Ecto neural progenitor cell (in vitro differentiated cells): ENCODE results near the gene RNF212.
A peak's percentile ranks its signal among the peaks of the same experiment; 100 is the strongest.

Experiments used
- DNase-seq: peaks from one replicate; pipeline ENCODE4 v3.0.0-alpha.2; 2018; ENCODE audit warnings: low spot score

The RNF212 gene

DNA sequence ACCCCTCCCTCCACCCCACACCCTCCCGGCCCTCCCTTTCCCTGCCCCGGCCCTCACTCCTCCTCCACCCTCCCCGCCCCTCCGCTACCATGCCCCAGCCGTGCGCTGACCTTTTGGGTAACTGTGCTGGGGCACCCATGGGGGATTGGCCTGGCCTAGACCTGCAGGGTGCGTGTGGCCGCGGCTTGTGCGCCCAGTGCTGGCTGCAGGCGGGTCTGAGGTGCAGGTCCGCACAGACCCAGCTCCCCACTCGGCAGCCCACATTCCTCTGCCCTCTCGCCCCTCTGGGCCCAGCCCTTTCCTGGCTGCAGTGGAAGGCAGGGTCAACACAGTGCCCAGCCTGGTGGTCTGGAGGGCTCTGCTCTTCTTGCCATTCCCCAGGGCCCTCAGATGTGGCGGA lies 77.3 kb downstream of the RNF212 start:
- DNase-seq: no peak

DNA sequence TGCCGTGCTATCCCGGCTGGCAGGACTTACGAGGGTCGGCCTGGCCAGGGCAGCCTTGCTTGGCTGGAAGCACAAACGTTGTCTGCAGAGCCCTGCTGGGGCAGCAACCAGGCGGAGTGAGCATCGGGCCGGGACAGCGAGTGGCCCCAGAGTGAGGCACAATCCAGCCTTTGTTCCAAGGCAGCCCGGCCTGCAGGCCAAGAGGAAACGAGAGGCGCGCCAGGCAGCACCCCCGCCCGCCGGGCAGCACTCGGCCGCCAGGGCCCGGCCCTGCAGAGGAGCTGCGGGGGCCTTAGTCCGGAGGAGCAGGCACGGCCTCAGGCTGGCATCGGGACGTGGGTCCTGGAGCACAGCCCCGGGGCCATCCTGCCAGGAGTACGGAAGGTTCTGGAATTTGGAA lies 77.9 kb downstream of the RNF212 start:
- peak; percentile 62 for DNase-seq

DNA sequence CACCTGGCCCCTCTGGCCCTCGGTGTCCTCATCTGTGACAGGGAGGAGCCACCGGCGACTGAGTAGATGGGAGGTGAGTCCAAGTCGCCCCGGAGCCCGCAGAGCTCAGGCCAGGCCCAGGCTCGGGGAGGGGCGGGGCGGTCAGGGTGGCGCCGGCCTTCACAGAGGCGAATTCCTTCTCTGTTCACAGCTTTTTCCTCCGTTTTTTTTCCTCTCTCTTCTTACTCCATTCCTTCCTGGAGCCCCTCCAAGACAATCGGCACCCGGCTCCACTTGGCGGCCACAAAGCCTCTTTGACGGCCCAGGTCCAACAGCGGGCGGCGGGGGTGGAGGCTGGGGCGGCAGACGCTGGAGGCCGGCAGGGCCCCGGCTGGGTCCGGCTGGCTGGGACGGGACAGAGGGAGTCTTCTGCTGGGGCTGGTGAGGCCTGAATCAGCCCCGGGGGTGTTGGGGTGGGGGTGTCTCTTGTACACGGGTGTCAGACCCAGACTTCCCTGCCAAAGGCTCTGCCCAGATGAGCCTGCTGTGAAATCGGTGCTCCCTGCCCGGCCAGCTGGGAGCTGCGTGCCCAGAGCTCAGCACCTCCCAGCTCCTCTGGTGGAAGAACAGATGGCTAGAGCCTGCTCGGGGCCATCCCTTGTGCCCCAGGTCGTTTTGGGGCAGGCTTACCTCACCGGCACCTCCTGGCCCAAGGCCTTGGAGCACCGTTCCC lies 79.4 kb downstream of the RNF212 start:
- no peak for DNase-seq

DNA sequence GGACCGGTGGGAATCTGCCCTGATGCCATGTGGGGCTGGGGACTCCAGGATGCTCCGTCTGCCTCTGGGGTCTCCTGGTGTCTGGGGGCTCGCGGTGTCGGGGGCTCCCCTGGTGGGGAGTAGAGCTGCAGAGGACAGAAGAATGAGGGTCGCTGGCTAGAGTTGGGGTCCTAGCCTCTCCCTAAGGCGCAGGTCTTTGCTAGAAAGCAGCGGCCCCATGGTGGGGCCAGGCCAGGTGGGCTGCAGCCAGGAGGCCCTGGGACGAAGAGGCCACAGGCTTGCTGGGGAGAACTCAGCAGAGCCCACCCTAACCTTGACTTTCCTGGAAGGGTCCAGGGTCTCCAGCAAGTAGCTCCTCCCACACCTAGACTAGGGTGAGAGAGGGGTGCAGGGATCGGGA lies 80.5 kb downstream of the RNF212 start:
- DNase-seq: no peak

DNA sequence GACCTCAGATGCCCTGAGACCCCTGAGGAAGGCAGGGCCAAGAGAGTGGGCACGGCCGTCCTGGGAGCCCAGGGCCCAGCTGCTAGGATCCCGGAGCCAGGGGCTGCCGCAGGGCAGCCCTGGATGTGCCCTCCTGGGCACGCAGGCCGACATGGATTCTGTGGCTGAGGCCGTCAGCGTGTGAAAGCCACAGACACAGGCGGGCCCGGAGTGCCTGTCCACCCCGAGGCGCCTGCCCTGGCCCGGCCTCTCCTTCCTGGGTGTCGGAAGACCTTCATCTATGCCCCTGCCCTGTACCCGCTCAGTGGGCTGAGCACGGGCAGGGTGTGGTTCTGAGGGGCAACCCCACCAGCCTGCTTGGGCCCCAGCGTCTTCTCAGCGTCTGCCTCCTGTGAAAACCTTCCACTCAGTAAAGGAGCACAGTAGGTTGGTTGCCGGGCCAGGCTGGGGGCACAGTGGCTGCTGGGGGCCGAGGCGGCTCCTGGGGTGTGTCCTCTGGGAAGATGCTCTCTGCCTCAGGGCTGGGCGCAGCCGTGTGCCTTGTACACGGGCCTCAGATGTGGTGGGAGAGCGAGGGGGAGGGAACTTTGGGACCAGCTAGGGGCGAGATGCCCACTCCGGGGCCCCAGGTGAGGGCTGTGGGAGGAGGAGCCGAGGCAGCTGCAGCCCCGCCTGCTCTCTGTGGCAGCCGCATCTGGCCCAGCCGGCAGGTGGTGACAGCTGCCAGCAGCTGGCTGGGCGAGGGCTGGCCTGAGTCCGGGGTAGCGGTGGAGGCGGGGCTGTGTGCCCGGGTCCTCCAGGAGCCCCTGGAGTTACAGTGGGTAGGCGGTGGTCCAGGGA lies 81.2 kb downstream of the RNF212 start:
- no peak for DNase-seq

DNA sequence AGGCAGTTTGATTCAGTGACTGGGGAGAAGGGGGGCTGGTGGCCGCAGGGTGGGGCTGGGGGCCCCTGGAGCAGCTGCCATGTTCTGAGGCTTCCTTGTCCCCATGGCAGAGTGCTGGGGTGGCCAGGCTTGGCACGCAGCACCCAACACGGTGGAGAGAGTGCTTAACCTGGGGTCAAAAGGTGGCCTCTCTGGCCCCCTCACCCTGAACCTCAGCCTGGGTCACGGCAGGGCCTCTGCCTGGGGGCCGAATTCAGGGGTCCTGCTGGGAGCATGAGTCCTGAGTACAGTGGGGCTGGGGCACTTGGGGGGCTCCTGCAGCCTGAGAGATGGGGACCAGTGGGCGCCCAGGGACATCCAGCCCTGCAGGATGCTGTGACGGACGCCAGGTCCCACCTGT lies 82.0 kb downstream of the RNF212 start:
- no peak for DNase-seq

DNA sequence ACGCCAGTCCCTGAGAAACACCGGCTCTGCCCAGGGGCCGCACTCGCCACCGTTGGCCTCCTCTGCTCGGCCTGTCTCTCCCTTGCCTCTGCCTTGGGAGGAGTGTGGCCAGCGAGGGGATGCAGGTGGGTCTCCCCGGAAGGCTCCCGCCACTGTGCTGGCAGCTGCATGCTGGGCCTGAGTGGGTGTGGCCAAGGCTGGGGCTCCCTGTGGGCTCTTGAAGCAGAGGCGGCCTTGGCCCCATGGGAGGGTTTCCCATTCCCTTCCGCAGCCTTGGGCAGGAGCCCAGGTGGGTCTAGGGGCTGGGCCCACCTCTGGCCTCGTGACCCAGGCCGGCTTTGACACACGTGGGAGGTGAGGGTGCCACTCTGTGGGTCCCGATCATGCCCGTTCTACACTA lies 82.8 kb downstream of the RNF212 start:
- DNase-seq: no peak

DNA sequence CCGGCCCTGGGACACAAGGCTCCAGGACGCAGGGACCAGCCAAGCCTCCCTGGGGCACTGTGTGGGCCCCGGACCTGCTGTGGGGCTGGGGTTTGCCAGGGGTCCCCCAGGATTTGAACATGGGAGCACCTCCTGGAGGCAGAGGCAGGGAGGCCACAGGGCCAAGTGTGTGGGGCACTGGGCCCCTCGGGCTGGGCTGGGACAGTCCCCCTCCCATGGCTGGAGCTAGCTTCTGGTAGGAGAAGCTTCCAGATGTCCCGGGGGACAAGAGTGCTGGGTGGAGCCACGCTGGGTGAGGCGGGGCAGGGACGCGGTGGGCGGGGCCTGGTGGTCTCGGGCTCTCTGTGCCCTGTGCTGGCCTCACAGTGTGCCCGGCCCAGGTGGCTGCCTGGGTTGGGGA lies 83.3 kb downstream of the RNF212 start:
- peak; percentile 58 for DNase-seq

DNA sequence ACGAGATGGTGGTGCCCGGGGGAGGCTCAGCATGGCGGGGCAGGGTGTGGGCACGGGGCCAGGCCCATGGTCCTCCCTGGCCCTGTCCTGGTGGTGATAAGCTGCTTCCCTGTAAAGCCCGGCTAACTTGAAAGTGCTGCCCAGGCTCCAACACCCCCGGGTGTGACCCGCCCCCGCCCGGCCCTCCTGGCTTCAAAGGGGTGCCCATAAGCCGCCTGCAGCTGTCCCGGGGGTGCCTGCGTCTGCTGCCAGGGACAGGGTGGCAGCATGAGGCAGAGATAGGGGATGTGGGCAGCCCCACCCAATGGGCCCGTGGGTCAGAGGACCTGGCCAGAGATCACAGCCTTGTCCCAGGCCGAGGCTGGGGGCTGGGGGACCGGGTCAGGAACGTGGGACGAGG lies 83.8 kb downstream of the RNF212 start:
- no peak for DNase-seq

DNA sequence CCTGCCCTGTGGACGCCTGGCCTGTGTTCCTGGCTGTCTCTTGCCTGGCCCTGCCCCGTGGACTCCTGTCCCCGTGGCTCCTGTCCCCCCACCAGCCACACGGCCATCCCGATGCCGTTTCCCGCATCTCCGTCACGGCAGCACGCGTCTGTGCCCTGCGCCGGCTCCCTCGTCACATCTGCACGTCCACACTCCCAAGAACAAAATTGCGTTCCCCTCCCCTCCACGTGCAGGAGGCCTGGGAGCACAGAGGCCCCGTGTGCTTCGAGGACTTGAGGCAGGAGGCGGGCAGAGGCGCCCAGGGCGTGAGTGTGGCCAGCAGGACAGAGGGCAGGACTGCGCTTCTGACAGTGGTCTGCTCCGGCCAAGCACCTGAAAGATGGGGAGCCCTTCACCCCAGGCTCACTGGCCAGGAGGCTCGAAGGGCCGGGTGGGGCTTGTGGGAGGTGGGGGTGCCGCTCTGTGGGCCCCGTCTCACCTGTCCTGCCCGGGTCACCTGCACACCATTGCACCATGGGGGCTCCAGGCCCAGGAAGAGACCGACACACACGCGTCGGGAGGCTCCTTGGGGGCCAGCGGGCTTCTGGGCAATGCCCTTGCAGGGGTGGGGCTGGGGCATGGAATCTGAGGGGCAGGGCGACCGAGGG lies 84.7 kb downstream of the RNF212 start:
- no peak for DNase-seq

DNA sequence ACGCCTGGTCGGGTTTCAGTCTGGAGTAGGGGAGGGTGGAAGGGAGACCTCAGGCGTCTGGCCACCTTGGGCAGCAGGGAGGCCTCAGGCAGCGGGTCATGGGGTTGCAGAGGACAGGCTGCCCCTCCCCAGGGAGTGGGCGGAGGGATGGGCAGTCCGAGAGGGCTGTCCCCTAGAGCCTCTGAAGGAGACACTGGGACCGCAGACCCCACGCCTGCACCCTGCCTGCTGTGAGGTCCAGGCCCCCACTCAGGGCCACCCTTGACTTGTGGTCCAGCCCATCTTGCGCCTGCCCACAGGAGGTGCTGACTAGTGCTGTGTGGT lies 85.5 kb downstream of the RNF212 start:
- DNase-seq: peak; percentile 59

DNA sequence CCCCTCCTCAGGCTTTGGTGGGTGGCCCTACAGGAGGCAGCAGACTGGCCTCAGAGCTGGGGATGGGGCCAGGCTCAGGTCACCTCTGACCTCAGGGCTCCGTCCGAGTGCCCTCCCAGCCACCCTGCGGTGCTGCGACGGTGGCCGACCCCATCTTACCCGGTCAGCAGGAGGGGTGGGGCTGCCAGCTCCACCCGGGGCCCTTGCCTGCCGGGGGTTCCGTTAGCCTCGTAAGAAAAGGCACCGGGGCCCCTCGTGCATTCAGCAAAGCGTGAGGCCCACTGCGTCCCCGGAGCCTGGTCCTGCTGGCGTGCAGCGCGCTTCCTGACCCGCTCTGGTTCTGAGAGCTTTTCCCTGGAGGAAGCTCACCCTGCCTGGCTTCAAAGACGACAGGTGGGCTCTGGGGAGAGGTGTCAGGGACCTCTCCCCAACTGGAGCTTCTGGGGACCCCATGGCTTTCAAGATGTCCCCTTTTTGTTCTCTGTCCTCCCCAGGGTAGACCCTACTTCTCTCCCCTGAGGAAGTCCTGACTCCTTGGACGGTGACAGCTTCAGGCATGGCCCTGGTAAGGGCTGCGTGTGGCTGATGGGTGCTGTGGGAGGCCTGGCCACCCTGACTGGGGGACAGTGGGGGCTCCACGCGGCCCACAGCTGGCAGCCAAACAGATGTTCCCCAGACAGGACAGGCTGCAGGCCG lies 86.0 kb downstream of the RNF212 start:
- no peak for DNase-seq

DNA sequence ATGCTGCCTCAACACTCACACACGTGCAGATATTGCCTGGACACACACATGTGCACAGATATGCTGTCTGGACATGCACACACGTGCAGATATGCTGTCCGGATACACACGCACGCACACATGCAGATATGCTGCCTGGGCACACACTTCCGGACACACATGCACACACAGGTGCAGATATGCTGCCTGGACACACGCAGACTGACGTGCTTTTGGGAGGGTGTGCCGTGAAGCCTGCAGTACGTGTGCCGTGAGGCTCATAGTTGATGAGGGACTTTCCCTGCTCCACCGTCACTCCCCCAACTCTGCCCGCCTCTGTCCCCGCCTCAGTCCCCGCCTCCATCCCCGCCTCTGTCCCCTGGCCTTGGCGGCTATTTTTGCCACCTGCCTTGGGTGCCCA lies 87.2 kb downstream of the RNF212 start:
- DNase-seq: no peak

DNA sequence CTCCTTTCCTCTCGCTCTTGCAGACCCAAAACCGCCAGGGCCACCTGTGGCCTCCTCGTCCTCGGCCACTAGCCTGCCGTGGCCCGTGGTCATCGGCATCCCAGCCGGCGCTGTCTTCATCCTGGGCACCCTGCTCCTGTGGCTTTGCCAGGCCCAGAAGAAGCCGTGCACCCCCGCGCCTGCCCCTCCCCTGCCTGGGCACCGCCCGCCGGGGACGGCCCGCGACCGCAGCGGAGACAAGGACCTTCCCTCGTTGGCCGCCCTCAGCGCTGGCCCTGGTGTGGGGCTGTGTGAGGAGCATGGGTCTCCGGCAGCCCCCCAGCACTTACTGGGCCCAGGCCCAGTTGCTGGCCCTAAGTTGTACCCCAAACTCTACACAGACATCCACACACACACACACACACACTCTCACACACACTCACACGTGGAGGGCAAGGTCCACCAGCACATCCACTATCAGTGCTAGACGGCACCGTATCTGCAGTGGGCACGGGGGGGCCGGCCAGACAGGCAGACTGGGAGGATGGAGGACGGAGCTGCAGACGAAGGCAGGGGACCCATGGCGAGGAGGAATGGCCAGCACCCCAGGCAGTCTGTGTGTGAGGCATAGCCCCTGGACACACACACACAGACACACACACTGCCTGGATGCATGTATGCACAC lies 88.3 kb downstream of the RNF212 start:
- DNase-seq: no peak

DNA sequence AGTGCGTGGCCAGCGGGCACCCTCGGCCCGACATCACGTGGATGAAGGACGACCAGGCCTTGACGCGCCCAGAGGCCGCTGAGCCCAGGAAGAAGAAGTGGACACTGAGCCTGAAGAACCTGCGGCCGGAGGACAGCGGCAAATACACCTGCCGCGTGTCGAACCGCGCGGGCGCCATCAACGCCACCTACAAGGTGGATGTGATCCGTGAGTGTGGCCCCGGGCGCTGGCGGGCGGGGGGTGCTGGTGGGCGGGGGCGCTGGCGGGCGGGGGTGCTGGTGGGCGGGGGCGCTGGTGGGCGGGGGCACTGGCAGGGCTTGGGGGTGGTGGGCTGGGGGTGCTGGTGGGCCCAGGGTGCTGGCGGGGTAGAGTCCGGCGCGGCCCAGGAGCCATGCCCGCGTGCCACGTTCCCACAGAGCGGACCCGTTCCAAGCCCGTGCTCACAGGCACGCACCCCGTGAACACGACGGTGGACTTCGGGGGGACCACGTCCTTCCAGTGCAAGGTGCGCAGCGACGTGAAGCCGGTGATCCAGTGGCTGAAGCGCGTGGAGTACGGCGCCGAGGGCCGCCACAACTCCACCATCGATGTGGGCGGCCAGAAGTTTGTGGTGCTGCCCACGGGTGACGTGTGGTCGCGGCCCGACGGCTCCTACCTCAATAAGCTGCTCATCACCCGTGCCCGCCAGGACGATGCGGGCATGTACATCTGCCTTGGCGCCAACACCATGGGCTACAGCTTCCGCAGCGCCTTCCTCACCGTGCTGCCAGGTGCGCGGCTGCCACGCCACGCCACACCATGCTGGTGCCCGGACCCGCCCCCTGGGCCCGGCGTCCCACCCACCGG lies 89.2 kb downstream of the RNF212 start:
- no peak for DNase-seq

DNA sequence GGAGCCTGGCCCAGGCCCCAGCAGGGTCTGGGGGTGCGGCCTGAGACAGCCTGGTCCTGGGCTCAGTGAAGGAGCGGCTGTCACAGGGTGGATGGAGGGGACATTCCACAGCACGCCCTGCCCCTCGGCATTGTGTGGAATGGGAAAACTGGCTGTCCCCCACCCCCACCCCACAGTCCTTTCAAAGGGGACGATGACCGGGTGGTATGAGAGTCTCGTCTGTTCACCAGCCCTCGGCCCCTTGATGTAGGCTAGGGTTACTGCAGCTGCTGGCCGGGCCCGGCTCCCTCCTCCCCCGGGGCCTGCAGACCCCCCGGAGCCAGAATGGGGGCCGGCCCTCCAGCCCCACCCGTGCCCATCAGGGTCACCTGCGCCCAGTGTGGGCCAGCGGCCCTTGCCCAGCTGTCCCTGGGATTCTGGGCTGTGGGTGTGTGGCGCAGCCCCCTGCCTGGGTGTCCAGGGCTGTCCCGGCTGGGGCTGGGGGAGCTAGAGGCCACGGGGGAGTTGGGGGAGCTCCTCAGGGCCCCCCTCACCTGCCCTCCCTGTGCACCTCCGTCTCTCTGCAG lies 90.2 kb downstream of the RNF212 start:
- DNase-seq: no peak

DNA sequence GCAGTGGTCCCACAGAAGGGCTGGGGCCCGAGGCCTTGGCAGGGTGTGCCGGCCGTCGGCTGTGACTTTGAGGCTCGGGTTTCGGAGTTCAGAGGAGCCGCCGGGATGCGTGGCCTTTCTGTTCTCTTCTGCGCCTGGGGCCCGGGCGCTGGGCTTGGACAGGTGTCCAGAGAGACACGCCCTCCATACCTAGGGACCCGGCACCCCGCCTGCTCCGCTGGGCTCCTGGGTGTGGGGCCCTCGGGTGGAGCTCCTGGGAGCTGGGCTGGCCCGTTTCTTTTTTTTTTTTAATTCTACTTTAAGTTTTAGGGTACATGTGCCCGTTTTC lies 90.7 kb downstream of the RNF212 start:
- DNase-seq: no peak

DNA sequence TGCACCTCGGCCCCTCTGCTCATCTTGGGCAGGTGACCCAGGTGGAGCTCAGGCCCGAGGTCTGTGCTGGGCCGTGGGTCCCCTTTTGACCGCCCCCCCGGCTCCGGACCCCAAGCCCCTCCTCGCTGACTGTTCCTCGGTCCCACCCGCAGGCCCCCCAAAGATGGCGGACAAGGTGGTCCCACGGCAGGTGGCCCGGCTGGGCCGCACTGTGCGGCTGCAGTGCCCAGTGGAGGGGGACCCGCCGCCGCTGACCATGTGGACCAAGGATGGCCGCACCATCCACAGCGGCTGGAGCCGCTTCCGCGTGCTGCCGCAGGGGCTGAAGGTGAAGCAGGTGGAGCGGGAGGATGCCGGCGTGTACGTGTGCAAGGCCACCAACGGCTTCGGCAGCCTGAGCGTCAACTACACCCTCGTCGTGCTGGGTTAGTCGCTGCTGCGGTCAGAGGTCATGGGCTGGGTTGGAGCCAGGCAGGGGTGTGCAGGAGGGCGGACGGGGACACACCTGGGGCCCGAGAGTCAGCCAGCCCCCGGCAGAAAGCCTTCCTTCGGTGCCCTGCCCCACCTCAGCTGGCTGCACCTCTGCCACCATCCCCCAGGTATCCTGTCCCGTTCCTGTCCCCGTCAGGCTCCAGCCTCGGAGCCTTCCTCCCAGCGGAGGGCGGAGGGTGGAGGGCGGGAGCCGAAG lies 91.2 kb downstream of the RNF212 start:
- no peak for DNase-seq
